NCI-H774 (cell line): Measurements from ENCODE around the gene LCT.

ENCODE experiments used
- DNase-seq: peaks from one replicate; lab custom pipeline; 2025; lab: John Stamatoyannopoulos, UW

Gene LCT

DNA sequence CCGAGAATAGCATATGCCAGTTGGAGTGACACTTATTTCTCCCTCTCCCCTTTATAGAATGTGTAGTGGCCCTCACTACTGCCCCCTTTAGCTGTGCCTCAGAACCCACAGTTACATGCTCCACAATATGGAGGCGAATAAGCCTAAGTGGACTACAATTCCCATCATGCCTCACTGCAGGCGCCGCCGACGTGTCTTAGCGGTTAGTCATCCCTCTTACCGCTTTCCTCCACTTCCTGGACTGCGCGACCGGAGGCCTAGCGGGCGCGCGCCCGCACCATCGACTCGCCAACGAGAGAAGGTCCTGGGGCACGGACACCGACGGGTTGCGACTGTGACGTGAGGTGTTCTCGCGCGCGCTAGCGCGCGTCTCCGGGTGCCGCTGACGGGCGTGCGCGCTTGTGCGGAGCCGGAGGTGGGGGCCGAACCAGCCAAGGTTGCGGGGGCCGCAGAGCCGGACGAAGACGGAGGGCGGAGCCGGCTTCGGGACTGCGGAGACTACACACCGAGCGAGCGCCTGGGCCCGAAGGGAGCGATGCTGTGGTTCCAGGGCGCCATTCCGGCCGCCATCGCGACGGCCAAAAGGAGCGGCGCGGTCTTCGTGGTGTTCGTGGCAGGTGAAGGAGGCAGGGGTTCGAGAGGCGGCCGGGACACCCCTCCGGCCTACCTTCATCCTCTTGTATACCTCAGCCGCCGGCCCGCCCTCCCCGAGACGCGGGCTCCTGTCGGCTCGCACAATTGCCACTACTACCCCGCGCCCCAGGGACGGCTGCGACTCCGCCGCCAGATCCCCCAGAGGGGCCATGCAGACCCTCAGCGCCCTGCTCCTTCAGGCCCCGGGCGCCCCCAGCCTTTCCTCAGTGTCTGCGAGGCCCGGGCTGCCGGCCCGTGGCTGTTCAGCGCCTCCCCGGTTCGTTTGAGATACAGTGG, 95.3 kb downstream of the LCT start, which contains the start of gene UBXN4:
UBXN4 (plus strand) TSS at position 461 of the 930 bp plus-strand sequence; CDS start at position 536, 75 bp downstream.
- peak; percentile 98 for DNase-seq

DNA sequence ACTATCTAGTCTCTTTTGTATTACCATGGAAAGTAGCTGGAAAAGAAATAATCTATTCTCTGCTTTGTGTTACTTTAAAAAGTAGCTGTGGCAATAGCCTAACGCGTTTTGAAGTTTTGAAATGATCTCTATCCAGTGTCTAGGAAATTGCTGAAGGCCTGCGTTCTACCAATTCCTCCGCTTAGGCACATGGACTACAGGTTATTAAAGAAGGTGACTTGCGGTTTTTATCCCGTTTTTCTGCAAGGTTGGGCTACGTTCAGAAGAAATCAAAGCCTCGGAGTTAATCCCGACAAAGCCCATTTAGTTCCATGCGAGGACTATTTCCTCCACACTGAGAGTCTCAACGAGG, 96.0 kb downstream of the LCT start:
- no peak for DNase-seq

DNA sequence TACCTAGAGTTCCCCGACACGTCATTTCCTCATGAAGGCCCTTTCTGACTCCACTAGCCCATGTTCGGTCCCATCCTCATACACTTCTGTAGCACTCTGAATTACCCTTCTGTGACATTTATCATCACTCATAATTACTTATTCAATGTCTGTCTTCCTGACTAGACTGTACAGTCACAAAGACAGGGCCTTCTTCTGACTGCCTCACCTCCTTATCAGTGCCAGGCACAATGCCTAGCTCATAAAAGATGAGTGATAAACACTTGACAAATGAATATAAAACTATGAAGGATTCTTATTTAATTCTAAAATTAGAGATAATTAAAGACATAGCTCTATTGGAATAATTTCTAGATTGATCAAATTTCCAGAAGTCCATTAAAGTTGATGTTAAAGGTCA, 96.8 kb downstream of the LCT start:
- no peak for DNase-seq
